Activated CD8-positive, alpha-beta memory T cell treated with anti-CD3 and anti-CD28 coated beads, Interleukin-2, amount 50 U/mL, for 1 hour (primary cell): ENCODE data around the gene ZC3H12D.
"Not testable (repeated sequence)": the region's sequence is repeated elsewhere in the genome, so short reads cannot be mapped to it uniquely, and the experiment has no call there.

Experiments used
- DNase-seq: peaks from one replicate; pipeline ENCODE4 v3.0.0-alpha.2; 2020; ENCODE audit errors: extremely low read depth

Gene ZC3H12D

GRCh38 chr6:149459761-149460160, 25.1 kb downstream of the ZC3H12D start:
- DNase-seq = no peak

DNA sequence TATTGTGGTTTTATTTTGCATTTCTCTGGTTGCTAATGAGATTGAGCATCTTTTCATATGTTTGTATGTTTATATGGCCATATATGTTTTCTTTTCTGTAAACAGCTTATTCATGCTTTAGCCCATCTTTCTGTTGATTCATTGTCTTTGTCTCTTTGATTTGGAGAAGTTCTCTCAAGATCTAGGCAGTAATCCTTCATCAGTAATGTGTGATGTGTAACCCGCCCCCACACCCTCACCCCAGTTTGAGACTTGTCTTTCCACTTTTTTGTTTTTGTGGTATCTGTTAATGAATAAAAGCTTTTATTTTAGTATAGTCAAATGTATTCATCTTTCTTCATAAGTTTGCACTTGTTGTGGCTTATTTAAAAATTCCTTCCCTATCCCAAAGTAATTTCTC, 26.0 kb downstream of the ZC3H12D start:
- DNase-seq = no peak

GRCh38 chr6:149458196-149458595, 26.6 kb downstream of the ZC3H12D start:
- DNase-seq = no peak

DNA sequence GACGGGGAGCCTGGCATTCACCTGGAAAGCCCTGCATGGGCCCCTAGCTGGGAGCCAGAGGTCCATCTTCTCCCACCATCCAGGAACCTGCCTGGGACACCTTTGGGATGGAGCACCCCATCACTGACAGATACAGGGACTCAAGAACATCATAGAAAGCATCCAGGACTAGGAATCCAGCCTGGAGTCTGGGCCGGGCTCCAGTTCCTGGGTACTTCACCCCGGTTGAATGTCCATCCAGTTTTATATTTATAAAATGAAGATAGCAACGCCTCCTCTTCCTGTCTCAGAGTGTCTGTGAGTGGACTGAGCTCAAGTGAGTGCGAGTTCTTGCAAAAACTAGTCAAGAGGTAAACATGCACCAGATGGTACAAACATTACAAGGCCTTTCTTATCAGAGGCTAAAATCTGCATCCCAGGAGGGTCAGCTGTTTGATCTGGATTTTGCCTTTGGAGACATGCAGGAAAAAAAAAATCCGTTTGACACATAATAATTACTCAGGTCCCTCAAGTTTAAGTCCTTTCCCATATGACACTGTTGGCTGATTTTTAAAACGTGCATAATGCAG, 27.4 kb downstream of the ZC3H12D start:
- no peak for DNase-seq

- no peak for DNase-seq
Observed at GRCh38 chr6:149456311-149457021, 28.3 kb downstream of the ZC3H12D start.

DNA sequence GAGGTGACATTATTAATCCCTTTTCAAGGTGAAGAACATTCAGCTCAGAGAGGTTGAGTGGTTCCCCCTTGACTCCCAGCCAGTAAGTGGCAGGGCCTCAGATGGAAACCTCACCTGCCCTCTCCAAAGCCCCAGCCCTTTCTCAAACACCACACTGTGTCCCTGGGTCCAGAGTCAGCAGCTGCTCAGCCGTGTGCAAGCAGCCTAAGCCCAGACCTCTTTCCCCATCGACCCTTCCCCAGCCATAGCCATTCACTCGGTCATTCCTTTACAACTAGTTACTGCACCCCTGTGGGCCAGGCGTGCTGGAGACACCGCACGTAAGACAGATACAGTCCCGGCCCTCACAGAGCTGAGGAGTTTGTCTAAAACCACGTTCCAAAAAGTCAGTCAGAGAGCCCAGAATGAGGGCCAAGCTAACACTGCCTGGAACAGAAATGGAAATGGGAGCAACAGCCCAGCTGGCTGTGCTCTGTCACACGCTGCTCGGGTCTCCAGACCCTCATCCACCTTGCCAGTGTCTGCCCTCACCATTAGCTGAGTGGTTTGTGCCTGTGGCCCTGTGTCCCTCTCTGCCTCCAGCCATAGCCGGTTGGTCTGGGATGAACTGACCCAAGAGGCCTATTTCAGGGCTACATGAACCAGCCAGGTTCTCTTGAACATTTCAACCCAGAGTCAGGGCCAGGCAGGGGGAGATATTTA, 29.6 kb downstream of the ZC3H12D start:
- no peak for DNase-seq

DNA sequence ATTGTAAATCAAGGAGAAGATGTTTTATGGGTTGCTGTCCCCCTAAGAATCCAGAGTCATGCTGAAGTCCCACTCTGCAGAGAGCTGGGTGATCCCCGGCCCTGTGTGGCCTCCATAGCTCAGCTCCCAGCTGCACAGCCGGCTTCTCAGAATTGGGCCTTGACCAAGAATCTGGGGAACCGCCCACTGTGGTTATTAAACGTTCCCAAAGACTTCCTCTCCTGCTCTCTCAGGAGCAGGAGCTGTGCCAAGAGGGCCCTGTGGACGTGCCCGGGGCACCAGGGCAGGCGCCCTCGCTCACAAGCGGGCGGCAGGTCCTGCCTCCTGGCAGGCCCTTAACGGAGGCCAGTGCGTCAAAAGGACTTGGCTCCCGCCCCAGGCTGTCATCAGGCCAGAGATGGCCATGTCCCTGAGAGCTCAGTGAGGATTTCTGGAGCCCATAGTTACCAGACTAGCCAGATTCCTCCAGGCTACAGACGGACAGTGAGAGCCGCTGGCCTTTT, 30.4 kb downstream of the ZC3H12D start:
- no peak for DNase-seq

DNA sequence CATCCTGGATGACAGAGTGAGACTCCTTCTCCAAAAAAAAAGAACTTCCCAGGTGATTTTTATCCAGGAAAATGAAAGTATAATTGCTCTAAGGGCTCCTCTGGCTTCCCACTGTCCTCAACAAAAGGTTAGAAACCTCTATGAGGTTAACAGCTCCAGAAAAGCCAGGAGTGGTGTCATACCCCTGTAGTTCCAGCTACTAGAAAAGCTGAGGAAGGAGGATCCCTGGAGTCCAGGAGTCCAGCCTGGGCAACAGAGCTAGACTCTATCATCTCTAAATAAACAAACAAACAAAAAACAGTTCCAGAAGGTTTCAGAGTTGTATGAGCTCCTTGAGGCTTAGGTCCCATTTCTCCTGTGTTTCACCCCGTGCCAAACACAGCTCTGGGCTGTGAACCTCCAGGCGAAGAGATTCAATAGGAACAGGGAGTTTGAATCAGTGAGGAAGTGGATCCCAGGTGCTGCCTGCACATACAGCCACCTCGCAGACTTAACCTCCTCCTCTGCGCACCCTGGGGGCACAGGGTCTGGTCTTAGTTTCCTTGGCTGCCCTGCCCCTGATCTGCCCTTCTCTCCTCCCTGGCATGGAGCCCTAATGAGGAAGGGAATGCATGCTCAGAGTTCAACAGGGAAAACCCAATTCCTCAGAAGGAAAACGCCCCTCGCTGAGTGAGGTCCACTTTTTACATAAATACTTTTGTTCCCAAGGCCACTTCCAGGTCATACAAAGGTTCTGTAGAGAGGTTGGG, 31.0 kb downstream of the ZC3H12D start:
- no peak for DNase-seq

DNA sequence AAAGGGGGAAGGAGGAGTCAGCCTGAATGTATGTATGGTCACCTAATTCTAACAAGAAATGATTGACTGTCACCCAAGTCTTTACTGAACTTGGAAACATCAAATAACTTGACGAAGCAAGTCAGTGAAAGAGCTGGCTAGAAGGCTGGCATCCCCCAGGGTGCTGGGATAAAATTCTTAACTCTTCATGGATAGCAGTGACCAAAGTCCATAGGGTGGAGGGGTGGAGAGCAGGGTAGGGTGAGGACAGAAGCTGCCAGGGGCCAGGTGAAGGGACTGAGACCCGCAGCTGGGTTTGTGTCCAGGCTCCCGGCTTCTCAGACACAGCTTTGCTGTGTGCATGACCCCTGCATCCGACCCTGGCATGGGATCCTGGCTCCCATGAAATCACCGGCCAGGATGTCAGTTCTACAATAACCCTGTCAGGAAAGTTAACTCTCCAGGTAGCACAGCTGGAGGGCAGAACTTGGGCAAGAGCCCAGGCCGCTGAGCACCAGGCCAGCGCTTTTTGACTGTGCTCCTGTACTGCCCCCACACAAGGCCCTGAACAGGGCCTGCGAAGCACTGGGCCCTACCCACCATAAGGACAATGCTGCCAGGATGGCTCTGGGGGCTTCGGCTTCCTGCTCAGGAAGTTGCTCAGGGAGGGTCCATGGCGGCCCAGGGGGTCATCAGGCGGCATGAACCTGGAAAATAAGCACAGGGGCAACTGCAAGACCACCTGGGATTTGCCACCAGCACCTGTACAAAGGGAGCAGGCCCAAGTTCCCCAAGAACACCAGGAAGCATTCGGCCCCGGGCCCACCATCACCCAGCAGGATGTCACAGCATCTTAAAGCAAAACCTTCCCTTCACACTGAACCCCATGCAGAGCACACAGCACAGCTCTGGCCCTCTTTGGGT, 32.5 kb downstream of the ZC3H12D start:
- no peak for DNase-seq

- no peak for DNase-seq
Observed at GRCh38 chr6:149451376-149452036, 33.3 kb downstream of the ZC3H12D start.

- DNase-seq = no peak
Observed at GRCh38 chr6:149450679-149451375, 34.0 kb downstream of the ZC3H12D start.

DNA sequence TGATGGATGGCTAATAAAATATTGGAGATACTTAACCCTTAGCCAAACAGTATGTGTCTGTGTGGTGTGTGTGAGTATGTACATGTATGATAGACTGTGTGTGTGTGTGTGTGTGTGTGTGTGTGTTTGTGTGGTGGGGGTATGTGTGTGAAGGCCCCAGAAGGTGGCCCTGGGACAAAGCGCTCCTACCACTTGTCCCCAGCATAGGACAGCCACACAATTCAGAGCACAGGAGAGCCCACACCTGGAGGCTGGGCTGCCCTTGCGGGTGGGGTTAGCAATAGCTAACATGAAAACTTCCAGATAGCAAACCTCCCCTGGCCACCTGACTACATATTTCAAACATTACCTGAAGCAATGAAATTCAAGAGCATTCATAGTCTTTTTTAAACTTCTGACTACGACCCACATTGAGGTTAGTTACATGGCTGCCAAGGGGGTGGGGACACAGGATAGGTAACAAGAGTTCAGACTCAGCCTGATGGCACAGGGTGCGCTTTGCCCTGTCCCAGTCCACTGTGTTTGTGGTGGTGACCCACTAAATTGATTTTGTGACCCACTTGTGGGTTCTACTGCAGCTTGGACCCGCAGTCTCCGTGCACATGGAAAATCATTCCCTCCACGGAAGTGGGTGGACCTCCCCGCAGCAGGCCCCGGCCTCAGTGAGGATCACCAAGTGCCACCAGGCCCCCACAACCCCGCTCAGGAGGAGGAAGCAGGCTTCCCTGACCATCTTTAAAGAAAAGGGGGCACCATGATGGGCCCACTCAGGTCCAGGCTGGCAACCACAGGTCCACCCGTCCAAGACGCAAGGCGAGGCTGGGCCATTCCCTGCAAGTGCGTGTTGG, 34.8 kb downstream of the ZC3H12D start:
- no peak for DNase-seq

- no peak for DNase-seq
Observed at GRCh38 chr6:149448821-149449453, 35.9 kb downstream of the ZC3H12D start.

GRCh38 chr6:149446791-149447376, 37.9 kb downstream of the ZC3H12D start:
- DNase-seq = no peak

GRCh38 chr6:149445573-149445972, 39.2 kb downstream of the ZC3H12D start:
- no peak for DNase-seq

GRCh38 chr6:149445095-149445466, 39.7 kb downstream of the ZC3H12D start:
- DNase-seq = no peak

- DNase-seq = not testable (repeated sequence)
Observed at GRCh38 chr6:149444360-149445094, 40.3 kb downstream of the ZC3H12D start.
